Activated CD4-positive, alpha-beta T cell treated with anti-CD3 and anti-CD28 coated beads, Interleukin-2, amount 10 ng/mL, durations not matched to agents 24 days and 14 days (primary cell): ENCODE measurements around the gene SCO1. TPM values are rescaled to one million over a fixed set of nuclear protein-coding genes. Genes with fewer than 3 reads are reported as not detected.
"Not testable (repeated sequence)": the region's sequence is repeated elsewhere in the genome, so short reads cannot be mapped to it uniquely, and the experiment has no call there.

Source experiments
- DNase-seq: peaks from one replicate; pipeline ENCODE4 v3.0.0; 2022
- H3K27ac Mint-ChIP-seq: one replicate; pipeline ENCODE4 v1.8.0; 2022; ENCODE audit warnings: mild to moderate bottlenecking, mixed read lengths
- H3K27me3 Mint-ChIP-seq: one replicate; pipeline ENCODE4 v1.8.0; 2022; ENCODE audit warnings: mixed read lengths
- H3K36me3 Mint-ChIP-seq: one replicate; pipeline ENCODE4 v1.8.0; 2022; ENCODE audit warnings: low read depth, mild to moderate bottlenecking, mixed read lengths
- H3K4me1 Mint-ChIP-seq: one replicate; pipeline ENCODE4 v1.8.0; 2021; ENCODE audit warnings: mixed read lengths
- H3K4me3 Mint-ChIP-seq: one replicate; pipeline ENCODE4 v1.8.0; 2022; ENCODE audit warnings: mild to moderate bottlenecking, moderate library complexity, mixed read lengths
- H3K9me3 Mint-ChIP-seq: one replicate; pipeline ENCODE4 v1.8.0; 2021; ENCODE audit warnings: mixed read lengths
- intact Hi-C: fragments of 100-400 bp; cut with micrococcal nuclease; formaldehyde crosslinking; loops from one replicate; pipeline ENCODE4 v1.15.1; 2023
- total RNA-seq: library from RNA; stranded (reverse); gene quantifications from 2 replicates; pipeline ENCODE4 v1.2.3, GENCODE V29; 2022

The SCO1 gene
- total RNA-seq, 1 donor from 2014 or later: 43.4 TPM

DNA sequence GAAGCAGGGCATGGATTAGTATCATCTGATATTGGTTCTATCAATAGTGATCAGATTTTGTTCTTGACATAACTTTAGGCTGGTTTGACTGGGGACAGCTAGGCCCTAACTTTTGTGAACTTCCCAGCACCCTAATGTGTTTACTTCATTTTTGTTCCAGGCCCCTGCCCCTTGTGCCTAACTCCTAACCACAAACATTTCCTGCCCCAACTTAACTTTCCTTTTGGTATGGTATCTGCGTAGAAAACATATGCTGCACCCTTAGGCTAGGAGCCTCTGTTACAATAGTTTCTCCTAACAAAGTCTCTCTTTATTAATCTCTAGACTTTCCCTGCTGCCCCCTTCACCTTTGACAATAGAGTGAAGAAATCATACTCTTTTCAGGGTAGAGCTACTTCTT lies 2.5 kb upstream of the SCO1 start:
- no peaks in the 10 kb centered on the region for H3K9me3 Mint-ChIP-seq
- peaks cover 44% of the 10 kb centered on the region for H3K4me1 Mint-ChIP-seq
- peak overlapping the region; percentile 76 for H3K4me3 Mint-ChIP-seq
- intact Hi-C loops: no loop called here
- H3K36me3 Mint-ChIP-seq: peaks cover 35% of the 10 kb centered on the region
- H3K27me3 Mint-ChIP-seq: no peaks in the 10 kb centered on the region
- DNase-seq: peak; percentile 81
- peak overlapping the region; percentile 84 for H3K27ac Mint-ChIP-seq

DNA sequence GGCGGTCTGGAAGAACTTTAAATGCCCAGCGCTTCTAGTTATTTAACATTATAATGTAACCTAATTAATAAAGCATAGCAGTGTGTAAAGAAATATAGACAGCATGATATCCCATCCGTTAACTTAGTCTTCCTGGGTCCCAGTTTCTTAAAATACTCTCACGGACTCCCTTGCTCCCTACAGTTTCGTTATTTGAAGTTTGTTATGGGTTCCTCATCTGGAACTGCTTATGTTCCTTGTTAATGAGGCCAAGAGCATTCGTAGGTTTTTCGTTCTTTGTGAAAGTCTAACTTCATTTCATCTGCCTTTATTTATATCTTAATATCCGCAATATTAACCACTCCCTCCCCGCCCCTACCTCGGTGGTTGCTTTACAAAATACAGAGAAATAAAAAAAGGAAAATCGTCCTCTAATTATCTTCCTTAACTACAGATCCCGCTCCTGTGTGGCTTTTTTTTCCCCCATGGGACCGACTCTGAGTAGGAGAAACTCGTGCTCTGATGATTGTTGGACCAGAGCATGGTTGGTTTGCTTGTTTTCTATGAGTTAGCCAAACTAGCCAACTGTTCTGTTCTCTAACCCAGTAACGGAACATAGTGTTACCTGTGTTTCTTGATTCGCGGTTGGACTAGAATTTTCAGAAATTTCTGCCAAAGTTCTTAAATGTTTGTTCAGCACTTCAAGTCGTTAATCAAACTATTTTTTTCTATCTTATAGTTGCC lies 924 bp upstream of the SCO1 start:
- Mint-ChIP-seq H3K9me3 (no peaks in the 10 kb centered on the region), H3K4me1 (peaks cover 49% of the 10 kb centered on the region), H3K27ac (peak overlapping the region; percentile 93), H3K36me3 (peaks cover 42% of the 10 kb centered on the region), H3K27me3 (no peaks in the 10 kb centered on the region), H3K4me3 (peak overlapping the region; percentile 89)
- DNase-seq: peak; percentile 62
- intact Hi-C loops: no loop called here

GRCh38 chr17:10695875-10696407 lies 1.4 kb downstream of the SCO1 start:
- peak overlapping the region; percentile 89 for H3K4me3 Mint-ChIP-seq
- intact Hi-C loops: loop anchor here (2.0 kb wide), 2 partner anchors 31 to 43 kb away; no protein-coding TSS in a partner anchor
- not testable (repeated sequence) for H3K9me3 Mint-ChIP-seq, H3K27ac Mint-ChIP-seq, H3K27me3 Mint-ChIP-seq, DNase-seq
- H3K4me1 Mint-ChIP-seq: peaks cover 38% of the 10 kb centered on the region
- H3K36me3 Mint-ChIP-seq: peaks cover 51% of the 10 kb centered on the region

- H3K27ac Mint-ChIP-seq: no peak overlapping the region
- intact Hi-C loops: no loop called here
- peaks cover 24% of the 10 kb centered on the region for H3K4me1 Mint-ChIP-seq
- DNase-seq: no peak
- H3K4me3 Mint-ChIP-seq: no peak overlapping the region
- peaks cover 62% of the 10 kb centered on the region for H3K36me3 Mint-ChIP-seq
- H3K27me3 Mint-ChIP-seq: no peaks in the 10 kb centered on the region
- no peaks in the 10 kb centered on the region for H3K9me3 Mint-ChIP-seq
These were observed 9.8 kb downstream of the SCO1 start for GRCh38 chr17:10687499-10687898.

GRCh38 chr17:10683853-10684252 lies 13.5 kb downstream of the SCO1 start:
- intact Hi-C loops: loop anchor here (1.0 kb wide), 1 partner anchor 38 kb away; no protein-coding TSS in a partner anchor
- Mint-ChIP-seq H3K4me1 (peaks cover 7% of the 10 kb centered on the region), H3K9me3 (no peaks in the 10 kb centered on the region), H3K36me3 (peaks cover 59% of the 10 kb centered on the region), H3K4me3 (no peak overlapping the region), H3K27ac (no peak overlapping the region), H3K27me3 (no peaks in the 10 kb centered on the region)
- no peak for DNase-seq

DNA sequence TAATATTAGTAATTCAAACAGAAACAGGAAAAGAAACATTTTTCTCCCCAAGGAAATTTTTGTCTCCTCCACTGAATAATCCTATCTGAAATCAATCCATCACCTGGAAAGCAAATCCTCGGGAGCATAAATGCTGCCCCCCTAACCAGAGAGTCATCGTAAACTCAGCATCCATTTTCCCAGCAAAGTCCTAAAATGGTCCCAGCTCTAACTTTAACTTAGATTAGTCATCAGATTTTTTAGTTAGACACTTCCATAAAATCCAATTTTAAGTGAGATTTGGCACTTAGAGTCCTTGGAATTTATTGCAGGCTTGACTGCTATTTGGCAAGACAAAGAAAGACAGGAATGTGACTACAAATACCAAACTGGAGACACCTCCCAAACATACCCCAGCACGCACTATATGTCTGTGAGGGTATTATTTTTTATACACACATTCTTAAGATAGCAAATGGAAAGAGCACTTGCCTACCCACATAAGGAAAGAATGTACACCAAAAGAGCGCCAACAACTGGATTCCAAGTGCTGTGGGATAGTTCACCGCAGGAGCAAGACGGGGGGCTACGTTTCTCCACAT lies 15.4 kb downstream of the SCO1 start:
- intact Hi-C loops: no loop called here
- Mint-ChIP-seq H3K27ac (no peak overlapping the region), H3K4me1 (peaks cover 4% of the 10 kb centered on the region), H3K9me3 (no peaks in the 10 kb centered on the region), H3K36me3 (peaks cover 66% of the 10 kb centered on the region), H3K27me3 (no peaks in the 10 kb centered on the region), H3K4me3 (no peak overlapping the region)
- DNase-seq: no peak

DNA sequence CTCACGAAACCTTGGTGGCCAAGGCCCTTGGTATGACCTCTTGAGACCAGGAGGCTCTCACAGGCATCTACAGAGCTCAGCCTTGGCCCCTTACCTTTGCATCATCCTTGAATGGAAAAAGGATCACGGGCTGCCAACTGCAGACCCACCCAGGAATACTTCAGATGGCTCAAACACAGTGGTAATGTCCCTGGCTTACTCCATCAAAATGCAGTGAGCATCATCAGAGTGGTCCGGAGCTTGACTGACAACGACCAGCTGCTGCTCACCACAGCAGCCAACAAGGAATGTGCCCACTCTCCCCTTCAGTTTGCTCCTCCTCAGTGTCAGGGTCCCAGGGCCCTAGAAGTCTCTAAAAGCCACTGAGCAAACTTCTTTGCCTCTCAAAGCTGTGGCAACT lies 22.6 kb downstream of the SCO1 start:
- Mint-ChIP-seq H3K4me1 (no peaks in the 10 kb centered on the region), H3K36me3 (peaks cover 23% of the 10 kb centered on the region), H3K9me3 (no peaks in the 10 kb centered on the region), H3K4me3 (no peak overlapping the region), H3K27me3 (no peaks in the 10 kb centered on the region), H3K27ac (no peak overlapping the region)
- intact Hi-C loops: no loop called here
- DNase-seq: no peak

DNA sequence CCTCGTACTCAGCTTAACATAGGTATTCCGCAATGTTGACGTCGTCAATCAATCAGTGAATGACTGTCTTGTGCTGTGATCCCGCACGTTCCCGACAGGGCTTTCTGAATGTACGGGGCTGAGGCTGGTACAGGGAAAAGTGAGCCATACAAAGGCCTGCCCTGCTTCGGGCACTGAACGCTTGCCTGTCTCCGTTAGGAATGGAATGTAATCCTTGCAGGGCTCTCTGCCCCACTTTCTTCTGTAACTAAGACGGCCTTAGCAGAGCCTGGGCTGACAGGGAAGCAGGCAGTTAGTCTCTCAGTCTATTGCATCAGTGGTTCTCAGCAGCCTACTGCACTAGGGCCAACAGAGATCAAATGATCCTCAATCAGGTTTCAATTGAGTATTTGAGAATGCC lies 24.0 kb downstream of the SCO1 start:
- H3K27me3 Mint-ChIP-seq: no peaks in the 10 kb centered on the region
- no peaks in the 10 kb centered on the region for H3K4me1 Mint-ChIP-seq
- H3K27ac Mint-ChIP-seq: no peak overlapping the region
- H3K36me3 Mint-ChIP-seq: peaks cover 14% of the 10 kb centered on the region
- H3K9me3 Mint-ChIP-seq: no peaks in the 10 kb centered on the region
- no peak overlapping the region for H3K4me3 Mint-ChIP-seq
- intact Hi-C loops: no loop called here
- no peak for DNase-seq

DNA sequence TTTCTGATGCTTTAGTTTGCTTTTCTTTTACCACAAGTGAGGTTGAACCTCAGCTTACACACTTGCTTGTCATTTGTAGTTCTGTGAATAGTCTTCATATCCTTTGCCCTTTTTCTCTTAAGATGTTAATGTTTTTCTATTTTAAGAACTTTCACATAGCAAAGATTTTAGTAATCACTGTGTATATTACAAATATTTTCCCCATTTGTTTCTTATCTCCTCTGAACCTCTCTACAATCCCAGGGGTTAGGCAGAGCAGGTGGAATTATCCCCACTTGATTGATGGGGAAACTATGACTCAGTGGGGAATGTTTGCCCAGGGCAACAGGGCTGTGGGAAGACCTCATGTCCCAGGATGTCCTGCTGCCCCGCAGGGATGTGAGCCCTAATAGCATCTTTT lies 28.6 kb downstream of the SCO1 start:
- intact Hi-C loops: no loop called here
- H3K27ac Mint-ChIP-seq: no peak overlapping the region
- no peak for DNase-seq
- no peaks in the 10 kb centered on the region for H3K4me1 Mint-ChIP-seq
- no peak overlapping the region for H3K4me3 Mint-ChIP-seq
- no peaks in the 10 kb centered on the region for H3K36me3 Mint-ChIP-seq
- H3K9me3 Mint-ChIP-seq: no peaks in the 10 kb centered on the region
- no peaks in the 10 kb centered on the region for H3K27me3 Mint-ChIP-seq

- no peaks in the 10 kb centered on the region for H3K4me1 Mint-ChIP-seq
- no peaks in the 10 kb centered on the region for H3K27me3 Mint-ChIP-seq
- no peak for DNase-seq
- peaks cover 3% of the 10 kb centered on the region for H3K36me3 Mint-ChIP-seq
- intact Hi-C loops: no loop called here
- H3K9me3 Mint-ChIP-seq: no peaks in the 10 kb centered on the region
- no peak overlapping the region for H3K27ac Mint-ChIP-seq
- no peak overlapping the region for H3K4me3 Mint-ChIP-seq
These were observed 30.4 kb downstream of the SCO1 start for GRCh38 chr17:10666906-10667305.

- Mint-ChIP-seq H3K27me3 (no peaks in the 10 kb centered on the region), H3K27ac (no peak overlapping the region), H3K4me1 (no peaks in the 10 kb centered on the region), H3K9me3 (no peaks in the 10 kb centered on the region), H3K36me3 (peaks cover 6% of the 10 kb centered on the region), H3K4me3 (no peak overlapping the region)
- intact Hi-C loops: no loop called here
- no peak for DNase-seq
These were observed 32.8 kb downstream of the SCO1 start for GRCh38 chr17:10664571-10664970.

DNA sequence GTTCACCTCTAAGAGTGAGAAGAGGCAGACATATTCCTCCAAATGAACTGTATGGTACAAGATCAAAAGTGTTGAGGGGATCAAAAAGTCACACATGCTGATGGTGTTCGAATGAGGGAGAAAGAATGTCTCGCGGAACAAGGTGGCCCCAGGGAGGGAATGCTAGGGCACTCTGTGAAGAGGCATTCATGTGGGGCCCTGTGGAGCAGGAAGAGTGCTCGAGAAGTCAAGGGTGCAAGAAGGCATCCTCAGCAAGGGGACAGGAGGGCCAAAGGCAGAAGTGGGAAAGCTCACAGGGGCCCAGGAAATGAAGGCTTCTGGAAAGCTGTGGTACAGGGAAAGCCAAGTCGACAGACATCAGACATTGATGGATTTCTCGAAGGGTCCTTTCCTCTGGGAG lies 34.1 kb downstream of the SCO1 start:
- DNase-seq: no peak
- Mint-ChIP-seq H3K4me3 (no peak overlapping the region), H3K36me3 (peaks cover 6% of the 10 kb centered on the region), H3K4me1 (no peaks in the 10 kb centered on the region), H3K27me3 (no peaks in the 10 kb centered on the region), H3K9me3 (no peaks in the 10 kb centered on the region), H3K27ac (no peak overlapping the region)
- intact Hi-C loops: no loop called here

DNA sequence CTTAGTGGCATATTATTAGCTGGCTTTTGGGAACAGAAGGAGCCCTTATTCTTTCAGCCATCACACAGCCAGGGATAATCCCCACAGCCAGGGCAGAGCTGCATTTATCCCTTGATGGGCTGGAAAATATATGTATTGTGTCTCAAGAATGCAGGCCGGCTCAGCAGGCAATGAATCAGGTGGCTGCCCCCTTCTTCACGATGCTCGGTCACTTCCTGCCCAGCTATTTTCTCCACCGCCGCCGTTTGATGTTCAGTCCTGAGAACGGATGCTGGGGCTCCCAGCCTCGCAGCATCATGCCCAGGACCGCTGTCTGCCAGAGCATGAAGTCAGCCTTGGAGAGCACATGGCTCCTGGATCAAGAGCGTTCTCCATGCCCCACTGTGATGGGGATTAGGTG lies 35.9 kb downstream of the SCO1 start:
- DNase-seq: no peak
- Mint-ChIP-seq H3K36me3 (peaks cover 6% of the 10 kb centered on the region), H3K9me3 (no peaks in the 10 kb centered on the region), H3K27ac (no peak overlapping the region), H3K27me3 (no peaks in the 10 kb centered on the region), H3K4me1 (no peaks in the 10 kb centered on the region), H3K4me3 (no peak overlapping the region)
- intact Hi-C loops: no loop called here

DNA sequence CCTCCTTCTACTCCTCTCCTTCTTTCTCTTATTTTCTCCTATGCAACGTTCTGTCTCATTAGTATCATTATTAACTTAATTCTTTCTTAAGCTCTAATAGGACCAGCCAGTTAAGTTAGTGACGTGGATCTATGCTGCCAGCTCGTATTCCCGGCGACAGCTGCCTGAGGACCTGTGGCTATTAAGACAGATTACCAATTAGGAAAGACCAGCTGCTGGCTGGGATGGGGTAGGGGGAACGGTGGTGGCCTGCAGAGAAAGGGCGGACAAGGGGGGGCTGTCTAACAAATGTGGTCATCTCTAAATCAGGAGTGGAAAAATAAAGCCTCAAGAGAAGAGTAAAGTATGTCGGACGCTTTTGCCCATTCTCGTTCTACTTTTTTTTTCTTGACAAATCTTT lies 39.5 kb downstream of the SCO1 start:
- no peaks in the 10 kb centered on the region for H3K27me3 Mint-ChIP-seq
- no peak for DNase-seq
- no peak overlapping the region for H3K4me3 Mint-ChIP-seq
- intact Hi-C loops: no loop called here
- H3K27ac Mint-ChIP-seq: no peak overlapping the region
- H3K9me3 Mint-ChIP-seq: no peaks in the 10 kb centered on the region
- peaks cover 5% of the 10 kb centered on the region for H3K36me3 Mint-ChIP-seq
- peaks cover 7% of the 10 kb centered on the region for H3K4me1 Mint-ChIP-seq
